HG03457 (cell line): ENCODE measurements around the gene CCDC91.
"Not testable (repeated sequence)": the region's sequence is repeated elsewhere in the genome, so short reads cannot be mapped to it uniquely, and the experiment has no call there.

Experiments used
- ATAC-seq: cut with Tn5 transposase; IDR thresholded peaks from one replicate; pipeline ENCODE4 v1.9.1; 2021; ENCODE audit warnings: moderate number of reproducible peaks; ENCODE audit not compliant: unreplicated experiment

CCDC91 gene

DNA sequence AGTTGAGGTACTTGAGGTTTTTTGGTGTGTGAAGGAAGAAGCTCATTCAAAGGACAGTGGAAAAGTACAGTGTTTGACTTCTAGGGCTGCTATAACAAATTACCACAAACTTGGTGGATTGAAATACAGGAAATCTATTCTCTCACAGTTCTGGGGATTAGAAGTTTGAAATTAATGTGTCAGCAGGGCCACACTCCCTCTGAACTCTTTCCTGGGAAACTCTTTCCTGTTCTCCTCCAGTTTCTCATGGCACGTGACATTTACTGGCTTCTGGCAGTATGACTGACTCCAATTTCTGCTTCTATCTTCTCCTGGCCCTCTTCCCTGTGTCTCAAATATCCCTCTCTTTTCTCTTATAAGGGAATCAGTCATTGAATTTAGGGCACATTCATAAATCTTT lies 160.2 kb downstream of the CCDC91 start:
- ATAC-seq = no peak

- no peak for ATAC-seq
Observed at GRCh38 chr12:28351414-28351813, 161.2 kb downstream of the CCDC91 start.

DNA sequence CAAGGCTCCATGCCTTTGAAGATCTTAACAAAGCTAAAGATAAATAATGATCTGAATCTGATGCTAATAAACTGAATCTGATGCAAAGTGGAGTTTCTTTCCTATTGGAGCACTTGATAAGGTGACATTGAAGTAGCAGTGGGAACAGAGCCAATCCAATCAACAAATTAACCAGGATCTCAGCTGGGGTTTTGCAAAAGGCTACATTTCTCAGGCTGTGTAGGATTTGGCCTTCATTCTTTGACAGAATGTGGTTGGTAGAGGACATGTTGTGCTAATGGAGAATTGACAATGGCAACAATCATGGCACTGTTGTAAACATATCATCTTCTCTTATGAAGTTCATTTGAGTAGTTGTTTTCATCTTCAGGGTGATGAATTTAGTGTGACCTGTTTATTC lies 164.9 kb downstream of the CCDC91 start:
- ATAC-seq = no peak

DNA sequence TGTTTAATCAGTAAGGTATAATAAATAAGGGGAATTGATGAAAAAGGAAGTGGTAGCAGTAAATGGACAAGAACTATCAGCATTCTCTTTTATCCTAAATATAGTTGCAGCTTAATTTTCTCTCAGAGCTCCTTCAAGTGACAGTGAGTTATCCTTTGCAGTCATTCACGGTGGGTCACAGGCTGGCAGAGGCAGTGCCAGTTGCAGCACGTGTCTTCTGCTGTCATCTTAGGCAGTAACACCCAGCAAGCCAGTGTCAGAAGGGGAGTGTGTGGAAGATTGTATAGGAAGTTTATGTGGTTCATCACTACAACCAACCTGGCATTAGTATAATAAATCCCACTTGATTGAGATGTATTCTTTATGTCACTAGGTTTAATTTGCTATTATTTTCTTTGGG lies 170.0 kb downstream of the CCDC91 start:
- no peak for ATAC-seq

DNA sequence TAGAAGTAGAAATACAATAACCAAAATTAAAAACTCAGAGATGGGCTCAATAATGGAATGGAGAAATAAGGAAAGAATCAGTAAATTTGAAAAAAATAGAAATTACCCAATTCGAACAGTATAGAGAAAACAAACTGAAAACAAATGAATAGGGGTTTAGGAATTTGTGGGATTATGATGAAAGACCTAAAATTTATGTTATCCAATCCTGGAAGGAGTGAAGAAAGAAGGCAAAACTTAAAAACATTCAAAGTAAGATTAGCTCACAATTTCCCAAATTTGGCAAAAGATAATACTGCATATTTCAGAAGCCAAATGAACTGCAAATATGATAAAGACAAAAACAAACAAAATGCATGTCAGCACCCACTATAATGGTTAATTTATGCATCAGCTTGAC lies 177.1 kb downstream of the CCDC91 start:
- no peak for ATAC-seq

DNA sequence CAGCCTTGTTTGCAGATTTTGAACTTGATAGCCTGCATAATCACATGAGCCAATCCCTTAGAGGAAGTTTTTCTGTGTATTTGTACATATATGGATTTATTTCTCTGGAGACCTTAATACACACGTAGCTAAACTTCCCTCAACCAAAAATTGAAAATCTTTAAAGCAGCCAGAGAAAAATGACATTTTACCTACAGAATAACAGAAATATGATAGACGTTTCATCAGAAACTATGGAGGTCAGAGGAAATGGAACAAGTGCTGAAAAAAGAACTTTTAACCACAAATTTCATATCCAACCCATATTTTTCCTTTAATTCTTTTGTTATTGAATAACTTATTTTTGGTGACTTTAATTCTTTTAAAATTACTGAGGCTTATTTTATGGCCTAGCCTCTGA lies 177.7 kb downstream of the CCDC91 start:
- ATAC-seq = no peak

DNA sequence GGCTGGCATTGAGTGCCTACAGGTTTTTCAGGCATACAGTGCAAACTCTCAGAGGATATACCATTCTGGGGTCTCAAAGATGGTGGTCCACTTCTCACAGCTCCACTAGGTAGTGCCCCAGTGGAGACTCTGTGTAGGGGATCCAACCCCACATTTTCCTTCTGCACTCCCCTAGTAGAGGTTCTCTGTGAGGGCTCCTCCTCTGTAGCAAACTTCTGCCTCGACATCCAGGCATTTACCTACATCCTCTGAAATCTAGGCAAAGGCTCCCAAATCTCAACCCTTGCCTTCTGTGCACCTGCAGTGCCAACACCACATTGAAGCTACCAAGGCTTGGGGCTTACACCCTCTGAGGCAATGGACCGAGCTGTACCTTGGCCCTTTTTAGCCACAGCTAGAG lies 179.2 kb downstream of the CCDC91 start:
- no peak for ATAC-seq

DNA sequence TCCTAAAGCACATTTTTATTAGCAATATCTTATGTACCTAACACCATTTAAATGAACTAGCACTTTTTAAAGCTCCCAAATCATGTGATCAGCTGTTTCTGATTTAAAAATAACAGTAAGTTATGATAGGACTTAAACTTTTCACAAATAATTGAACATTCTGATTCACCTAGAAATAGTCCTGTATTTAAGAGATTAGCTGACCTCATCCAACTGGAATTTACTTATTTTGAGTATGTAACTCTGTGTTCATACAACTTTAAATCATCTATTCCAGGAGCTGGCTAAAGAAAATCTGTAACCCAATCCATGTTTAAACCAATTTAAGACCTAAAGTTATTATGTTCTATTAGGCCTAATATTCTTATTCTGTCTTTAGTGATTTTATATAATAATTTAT lies 184.3 kb downstream of the CCDC91 start:
- no peak for ATAC-seq

- no peak for ATAC-seq
Observed at GRCh38 chr12:28378736-28379135, 188.5 kb downstream of the CCDC91 start.

DNA sequence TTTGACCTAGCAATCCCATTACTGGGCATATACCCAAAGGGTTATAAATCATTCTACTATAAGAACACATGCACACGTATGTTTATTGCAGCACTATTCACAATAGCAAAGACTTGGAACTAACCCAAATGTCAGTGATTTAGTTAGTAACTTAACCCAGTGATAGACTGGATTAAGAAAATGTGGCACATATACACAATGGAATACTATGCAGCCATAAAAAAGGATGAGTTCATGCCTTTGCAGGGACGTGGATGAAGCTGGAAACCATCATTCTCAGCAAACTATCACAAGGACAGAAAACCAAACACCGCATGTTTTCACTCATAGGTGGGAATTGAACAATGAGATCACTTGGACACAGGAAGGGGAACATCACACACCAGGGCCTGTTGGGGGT lies 189.5 kb downstream of the CCDC91 start:
- ATAC-seq = not testable (repeated sequence)

DNA sequence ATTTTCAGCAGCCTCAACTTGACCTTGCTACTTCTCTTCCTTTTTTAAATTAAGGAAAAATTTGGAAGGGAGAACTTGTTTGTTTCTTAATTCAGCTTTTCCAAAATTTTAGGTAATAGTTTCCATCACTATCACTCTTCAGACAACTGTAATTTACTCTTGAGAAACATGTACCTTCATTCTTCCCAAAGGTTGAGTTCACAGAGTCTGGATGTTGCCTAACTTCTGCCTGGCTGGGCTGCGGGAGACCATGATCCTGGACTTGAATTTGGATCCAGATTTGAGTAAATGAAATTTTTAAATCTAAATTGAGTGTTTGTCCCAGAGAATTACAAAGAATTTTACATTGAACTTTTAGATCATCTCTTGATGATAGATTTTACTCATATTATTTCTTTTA lies 193.1 kb downstream of the CCDC91 start:
- ATAC-seq = no peak

DNA sequence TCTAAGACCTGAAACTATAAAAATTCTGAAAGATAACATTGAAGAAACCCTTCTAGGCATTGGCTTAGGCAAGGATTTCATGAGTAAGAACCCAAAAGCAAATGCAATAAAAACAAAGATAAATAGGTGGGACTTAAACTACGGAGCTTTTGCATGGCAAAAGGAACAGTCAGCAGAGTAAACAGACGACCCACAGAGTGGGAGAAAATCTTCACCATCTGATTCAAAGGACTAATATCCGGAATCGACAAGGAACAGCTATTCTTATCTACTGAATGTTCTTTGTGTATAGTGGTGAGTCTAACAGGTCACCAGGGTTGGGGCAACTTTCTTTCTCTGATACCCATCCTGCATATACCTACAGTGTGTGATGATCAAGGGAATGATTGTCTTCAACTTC lies 198.6 kb downstream of the CCDC91 start:
- no peak for ATAC-seq

DNA sequence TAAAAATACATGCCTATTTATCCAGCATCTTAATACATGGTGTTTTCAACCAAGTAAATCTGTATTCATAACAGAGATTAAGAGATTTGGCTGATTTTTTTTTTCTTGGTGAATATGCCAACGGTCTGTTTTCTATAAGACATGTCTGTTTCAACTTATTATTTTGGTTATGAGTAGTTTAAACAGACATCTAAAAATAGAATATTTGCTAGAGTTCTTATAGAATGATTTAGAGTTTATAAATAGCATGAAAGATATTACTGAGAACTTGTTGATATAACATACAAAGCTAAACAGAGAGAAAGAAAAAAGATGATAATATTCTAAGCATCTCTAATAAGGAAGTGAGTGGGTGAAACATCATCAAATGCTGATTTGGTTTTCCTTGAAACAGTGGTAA lies 199.9 kb downstream of the CCDC91 start:
- ATAC-seq = no peak

- no peak for ATAC-seq
Observed at GRCh38 chr12:28390761-28391385, 200.6 kb downstream of the CCDC91 start.

DNA sequence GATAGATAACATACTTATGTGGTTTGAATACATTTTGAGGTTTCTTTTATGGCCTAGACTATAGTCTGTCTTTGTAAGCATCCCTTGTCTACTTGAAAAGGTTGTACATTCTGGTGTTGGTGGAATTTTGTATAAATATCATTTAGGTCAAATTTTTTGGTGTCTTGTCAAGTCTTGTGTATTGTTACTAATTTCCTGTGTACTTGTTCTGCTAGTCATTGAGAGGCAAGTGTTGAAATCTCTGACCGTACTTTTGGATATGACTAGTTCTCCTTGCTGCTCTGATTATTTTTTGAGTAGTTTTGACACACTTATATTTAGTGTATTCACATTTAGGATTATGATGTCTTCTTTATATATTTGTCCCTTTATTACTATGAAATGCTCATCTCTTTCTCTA lies 219.6 kb downstream of the CCDC91 start:
- no peak for ATAC-seq

- no peak for ATAC-seq
Observed at GRCh38 chr12:28413460-28414109, 223.3 kb downstream of the CCDC91 start.

DNA sequence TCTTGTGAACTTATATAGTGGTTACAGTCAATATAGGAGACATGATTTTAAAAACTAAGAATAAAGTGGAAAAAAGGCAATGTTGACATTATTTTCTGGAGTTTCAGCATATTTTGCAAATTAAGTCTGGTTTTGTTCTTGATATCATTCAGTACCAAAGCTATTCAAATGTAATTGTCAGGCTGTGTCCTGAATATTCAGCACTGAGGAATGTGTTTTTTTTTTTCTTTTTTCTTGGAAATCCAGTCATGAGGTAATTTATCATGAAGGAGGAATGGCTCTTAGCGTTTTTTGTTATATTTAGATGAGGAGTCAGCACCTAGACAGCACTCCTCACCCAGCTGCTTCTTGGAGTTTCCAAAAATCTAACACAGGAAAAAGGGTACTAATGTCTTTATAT lies 225.5 kb downstream of the CCDC91 start:
- ATAC-seq = no peak

DNA sequence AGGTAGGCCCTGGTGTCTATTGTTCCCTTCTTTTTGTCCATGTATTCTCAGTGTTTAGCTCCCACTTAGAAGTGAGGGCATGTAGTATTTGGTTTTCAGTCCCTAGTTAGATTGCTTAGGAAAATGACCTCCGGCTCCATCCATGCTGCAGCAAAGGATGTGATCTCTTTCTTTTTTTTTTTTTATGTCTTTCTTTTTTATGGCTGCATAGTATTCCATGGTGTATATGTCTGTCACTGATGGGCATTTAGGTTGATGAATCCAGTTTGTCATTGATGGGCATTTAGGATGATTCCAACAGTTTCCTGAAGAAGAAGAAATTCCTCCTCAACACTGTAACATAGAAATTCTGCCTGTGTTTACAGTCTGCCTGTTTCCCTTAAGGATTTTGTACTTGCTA lies 231.1 kb downstream of the CCDC91 start:
- no peak for ATAC-seq

DNA sequence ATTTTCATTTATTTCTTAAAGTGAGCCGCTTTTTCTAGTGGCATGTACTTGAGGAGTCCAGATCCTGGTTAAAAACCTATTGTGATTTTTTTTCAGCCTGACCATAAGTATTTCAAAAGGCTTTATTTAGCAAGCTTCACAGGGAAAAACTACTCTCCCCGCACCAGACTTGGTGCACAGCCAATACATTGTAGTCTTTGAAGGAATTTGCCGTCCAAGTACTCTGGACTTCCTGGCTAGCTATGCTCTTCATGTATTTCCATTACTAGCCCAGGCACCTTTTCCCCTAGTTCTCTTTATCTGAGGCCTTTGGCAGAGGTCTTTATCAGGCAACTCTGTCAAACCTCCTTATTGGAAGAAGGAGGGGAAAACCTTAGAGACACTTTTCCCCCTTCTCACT lies 234.7 kb downstream of the CCDC91 start:
- ATAC-seq = no peak

- peak; percentile 63 for ATAC-seq
Observed at GRCh38 chr12:28425526-28425925, 235.3 kb downstream of the CCDC91 start.

DNA sequence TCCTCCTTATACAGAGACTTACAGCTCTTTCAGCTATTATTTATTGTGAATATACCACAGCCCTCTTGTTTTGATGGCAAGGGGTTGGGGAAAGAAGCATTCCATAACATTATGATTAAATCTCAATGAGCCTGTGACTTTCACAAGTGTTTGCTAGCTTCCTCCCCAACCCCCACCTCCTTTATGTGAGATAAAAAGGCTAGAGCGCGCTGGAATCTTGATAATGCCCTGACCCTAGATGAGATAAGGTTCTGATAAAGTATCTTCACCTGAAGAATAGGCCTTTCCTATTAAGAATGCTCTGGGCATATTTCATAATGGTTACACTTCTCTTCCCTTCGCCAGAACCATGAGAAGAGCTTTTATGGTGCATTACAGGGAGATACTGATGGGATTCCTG lies 236.8 kb downstream of the CCDC91 start:
- ATAC-seq = no peak

- ATAC-seq = no peak
Observed at GRCh38 chr12:28440081-28440608, 249.9 kb downstream of the CCDC91 start.

DNA sequence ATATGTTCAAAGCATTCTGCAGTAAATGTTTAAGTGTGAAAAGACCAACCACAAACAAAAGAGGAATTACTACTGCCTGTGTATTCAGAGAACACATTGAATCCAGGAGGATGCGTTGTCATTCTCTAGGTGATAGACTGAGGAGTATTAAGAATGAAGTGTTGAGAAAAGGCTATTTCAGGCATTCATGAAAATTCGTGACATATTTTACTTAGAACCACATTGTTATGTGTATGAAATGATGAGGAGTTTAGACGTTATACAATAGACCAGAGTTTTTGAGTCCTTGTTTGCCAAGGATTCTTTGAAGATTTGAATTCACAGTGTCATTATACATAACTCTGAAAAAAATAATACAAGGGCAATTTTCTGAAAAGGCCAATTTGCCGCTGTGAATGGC lies 251.8 kb downstream of the CCDC91 start:
- no peak for ATAC-seq
